WTC11 (cell line): ENCODE measurements around the gene CEP63. TPM values are rescaled to one million over a fixed set of nuclear protein-coding genes. Genes with fewer than 3 reads are reported as not detected.

Source experiments
- ATAC-seq: fragments of 200-7000 bp; cut with Tn5 transposase; 2 replicates; pipeline ENCODE4 v1.10.0; 2021; ENCODE audit warnings: mild to moderate bottlenecking, moderate library complexity
- CTCF ChIA-PET: fragments of 300-600 bp; sonication (Branson Sonifier 250); formaldehyde crosslinking; loops from one replicate; lab custom pipeline; 2021; ENCODE audit warnings: antibody characterized with exemption; lab: Charles Lee
- POLR2A ChIA-PET: fragments of 350-600 bp; sonication (Branson Sonifier 250); formaldehyde crosslinking; loops from one replicate; lab custom pipeline; 2021; ENCODE audit warnings: antibody characterized with exemption; lab: Charles Lee
- DNase-seq: peaks from one replicate; pipeline ENCODE4 v3.0.0; 2021; ENCODE audit warnings: low spot score
- H3K27ac Mint-ChIP-seq: 2 replicates; pipeline ENCODE4 v1.8.0; 2021; ENCODE audit warnings: mixed read lengths
- H3K27me3 Mint-ChIP-seq: 2 replicates; pipeline ENCODE4 v1.8.0; 2021; ENCODE audit warnings: low read depth, mild to moderate bottlenecking, moderate library complexity, mixed read lengths
- H3K36me3 Mint-ChIP-seq: 2 replicates; pipeline ENCODE4 v1.8.0; 2021; ENCODE audit warnings: mixed read lengths
- H3K4me1 Mint-ChIP-seq: 2 replicates; pipeline ENCODE4 v1.8.0; 2022; ENCODE audit warnings: mixed read lengths
- H3K4me3 Mint-ChIP-seq: 2 replicates; pipeline ENCODE4 v1.8.0; 2021; ENCODE audit warnings: mild to moderate bottlenecking, moderate library complexity, mixed read lengths
- H3K9me3 Mint-ChIP-seq: 2 replicates; pipeline ENCODE4 v1.8.0; 2021; ENCODE audit warnings: mixed read lengths
- AR ChIP-seq: fragments of 250-450 bp; sonication (Bioruptor Pico); IDR thresholded peaks from 2 replicates; pipeline ENCODE4 v1.9.0; 2021; ENCODE audit warnings: mild to moderate bottlenecking
- ATF1 ChIP-seq: sonication (generic); formaldehyde crosslinking; IDR thresholded peaks from 2 replicates; pipeline ENCODE4 v1.8.1; 2023; ENCODE audit warnings: mild to moderate bottlenecking, moderate library complexity, missing genetic modification reagents
- CREM ChIP-seq: sonication (generic); formaldehyde crosslinking; IDR thresholded peaks from 2 replicates; pipeline ENCODE4 v1.8.1; 2022; ENCODE audit warnings: mild to moderate bottlenecking, missing genetic modification reagents, moderate library complexity
- CTCF ChIP-seq: fragments of 200-600 bp; IDR thresholded peaks from 2 replicates; pipeline ENCODE4 v1.8.0; 2022; ENCODE audit warnings: antibody characterized with exemption
- E2F1 ChIP-seq: sonication (generic); formaldehyde crosslinking; IDR thresholded peaks from 2 replicates; pipeline ENCODE4 v1.8.0; 2022; ENCODE audit warnings: mild to moderate bottlenecking, missing genetic modification reagents
- ELF4 ChIP-seq: sonication (generic); formaldehyde crosslinking; IDR thresholded peaks from 2 replicates; pipeline ENCODE4 v1.8.1; 2022; ENCODE audit warnings: low read depth, mild to moderate bottlenecking, moderate library complexity, missing genetic modification reagents
- ERG ChIP-seq: fragments of 250-450 bp; sonication (Bioruptor Pico); IDR thresholded peaks from 2 replicates; pipeline ENCODE4 v1.8.0; 2021; ENCODE audit warnings: mild to moderate bottlenecking
- FOXK1 ChIP-seq: sonication (generic); formaldehyde crosslinking; IDR thresholded peaks from 2 replicates; pipeline ENCODE4 v1.8.0; 2022; ENCODE audit warnings: mild to moderate bottlenecking, moderate library complexity, missing genetic modification reagents
- GTF2I ChIP-seq: fragments of 250-450 bp; sonication (Bioruptor Pico); conservative IDR thresholded peaks from 2 replicates; pipeline ENCODE4 v1.4.0; 2021; ENCODE audit warnings: mild to moderate bottlenecking
- IRF2 ChIP-seq: sonication (generic); formaldehyde crosslinking; IDR thresholded peaks from 2 replicates; pipeline ENCODE4 v1.8.0; 2022; ENCODE audit warnings: low read depth, missing genetic modification reagents, borderline replicate concordance
- JUN ChIP-seq: sonication (generic); formaldehyde crosslinking; IDR thresholded peaks from 2 replicates; pipeline ENCODE4 v1.8.0; 2023; ENCODE audit warnings: mild to moderate bottlenecking, missing genetic modification reagents
- MLX ChIP-seq: sonication (generic); formaldehyde crosslinking; IDR thresholded peaks from 2 replicates; pipeline ENCODE4 v1.8.1; 2023; ENCODE audit warnings: mild to moderate bottlenecking, missing genetic modification reagents, moderate library complexity
- TEAD4 ChIP-seq: sonication (generic); formaldehyde crosslinking; IDR thresholded peaks from 2 replicates; pipeline ENCODE4 v1.8.0; 2022; ENCODE audit warnings: mild to moderate bottlenecking, missing genetic modification reagents
- ZMAT4 ChIP-seq: fragments of 250-450 bp; sonication (Bioruptor Pico); IDR thresholded peaks from 2 replicates; pipeline ENCODE4 v1.9.0; 2021; ENCODE audit warnings: mild to moderate bottlenecking
- ZNF232 ChIP-seq: sonication (generic); formaldehyde crosslinking; IDR thresholded peaks from 2 replicates; pipeline ENCODE4 v1.8.0; 2022; ENCODE audit warnings: mild to moderate bottlenecking, missing genetic modification reagents
- total RNA-seq: library from RNA; stranded (reverse); gene quantifications from 3 replicates; pipeline ENCODE4 v1.2.3, GENCODE V29; 2021

CEP63 gene
- total RNA-seq, 1 experiment from 2014 or later: 28.0 TPM

GRCh38 chr3:134472831-134473230 lies 13.0 kb upstream of the CEP63 start:
- ChIA-PET POLR2A (interaction anchor here (1.2 to 1.8 kb wide), 4 partner anchors 98 to 164 kb away, joined by 3 to 5 read pairs (median 4); partner anchors contain the start of gene AMOTL2), CTCF (interaction anchor here (1.0 to 4.2 kb wide), 15 partner anchors 9 to 173 kb away, joined by 3 to 86 read pairs (median 11); partner anchors contain the start of gene AMOTL2)
- no peak for ATAC-seq
- H3K4me1 Mint-ChIP-seq: 0 out of 2 replicates have a peak, but pooled peaks cover 3% of the 10 kb centered on the region
- H3K36me3 Mint-ChIP-seq: peaks cover 11% of the 10 kb centered on the region
- H3K9me3 Mint-ChIP-seq: no peaks in the 10 kb centered on the region
- H3K27me3 Mint-ChIP-seq: no peaks in the 10 kb centered on the region
- TF ChIP-seq AR (CRISPR knock-in tag) (no peak), ELF4 (CRISPR knock-in tag) (no peak), MLX (CRISPR knock-in tag) (no peak), CREM (CRISPR knock-in tag) (no peak), ATF1 (CRISPR knock-in tag) (no peak), ZNF232 (CRISPR knock-in tag) (no peak), ZMAT4 (no peak), TEAD4 (no peak), IRF2 (CRISPR knock-in tag) (no peak)
- no peak overlapping the region for H3K27ac Mint-ChIP-seq
- DNase-seq: no peak
- H3K4me3 Mint-ChIP-seq: no peak overlapping the region

GRCh38 chr3:134473868-134474546 lies 11.8 kb upstream of the CEP63 start:
- H3K4me1 Mint-ChIP-seq: 0 out of 2 replicates have a peak, but pooled peaks cover 3% of the 10 kb centered on the region
- ChIA-PET POLR2A (interaction anchor here (0.7 to 1.8 kb wide), 7 partner anchors 20 to 165 kb away, joined by 3 to 5 read pairs (median 4); partner anchors contain the start of gene AMOTL2), CTCF (interaction anchor here (0.5 to 4.2 kb wide), 47 partner anchors 8 to 542 kb away, joined by 3 to 86 read pairs (median 6); partner anchors contain the start of genes AMOTL2, ANAPC13 and CEP63)
- TF ChIP-seq FOXK1 (CRISPR knock-in tag) (no peak), CTCF (peak; percentile 57), ERG (CRISPR knock-in tag) (no peak), GTF2I (CRISPR knock-in tag) (no peak), E2F1 (CRISPR knock-in tag) (no peak), JUN (CRISPR knock-in tag) (no peak)
- no peak overlapping the region for H3K27ac Mint-ChIP-seq
- H3K4me3 Mint-ChIP-seq: no peak overlapping the region
- DNase-seq (peak; percentile 78), ATAC-seq (peak; percentile 94)
- no peaks in the 10 kb centered on the region for H3K27me3 Mint-ChIP-seq
- H3K36me3 Mint-ChIP-seq: peaks cover 22% of the 10 kb centered on the region
- H3K9me3 Mint-ChIP-seq: no peaks in the 10 kb centered on the region
